K562 (cell line): ENCODE data around the gene NFYC. TPM values are rescaled to one million over a fixed set of nuclear protein-coding genes. Genes with fewer than 3 reads are reported as not detected.

ENCODE experiments used
- FOXK1 ChIP-seq: sonication (generic); formaldehyde crosslinking; IDR thresholded peaks from 2 replicates; pipeline ENCODE4 v1.8.0; 2022; ENCODE audit warnings: missing genetic modification reagents, mild to moderate bottlenecking, borderline replicate concordance
- HDAC6 ChIP-seq: IDR thresholded peaks from 2 replicates; pipeline ENCODE4 v1.6.1; 2012; ENCODE audit warnings: low read depth, mild to moderate bottlenecking, control low read depth, inconsistent platforms, low read length, moderate library complexity
- HSF4 ChIP-seq: fragments of 250-450 bp; sonication (Bioruptor Pico); IDR thresholded peaks from 2 replicates; pipeline ENCODE4 v2.1.2; 2022; ENCODE audit warnings: mild to moderate bottlenecking, moderate library complexity, borderline replicate concordance
- JUN ChIP-seq, 2 experiments: sonication (generic) in 1 of 2; formaldehyde crosslinking in 1 of 2; IDR thresholded peaks; 2 replicates each; pipeline versions ENCODE4 v1.6.1 to v1.8.0; 2012 to 2022; ENCODE audit warnings: borderline replicate concordance in 2 of 2, mild to moderate bottlenecking in 2 of 2, improper control_type of control experiment in 1 of 2, low read depth in 1 of 2, low read length in 1 of 2, missing genetic modification reagents in 1 of 2
- REST ChIP-seq, 2 experiments: fragments of 450-650 bp; formaldehyde crosslinking in 1 of 2; IDR thresholded peaks; 2 replicates each; pipeline versions ENCODE4 v1.4.0 to v1.6.1; 2014 to 2020; ENCODE audit warnings: mild to moderate bottlenecking in 2 of 2, borderline replicate concordance in 1 of 2, low read depth in 1 of 2
- ZNF589 ChIP-seq: fragments of 200-800 bp; sonication (Bioruptor generic); IDR thresholded peaks from 2 replicates; pipeline ENCODE4 v1.6.1; 2016; ENCODE audit warnings: low read depth, missing genetic modification characterization, missing compliant biosample characterization
- polyA plus RNA-seq, 8 experiments: library from polyadenylated mRNA; depleted of rRNA in 4 of 8; stranded (reverse) in 5 of 8; unstranded in 3 of 8; fragments of >200 nt; fragmentation: Nextera tagmentation in 2 of 8; fragmentation: Illumina TruSeq in 1 of 8; extraction: Ambion mirVana in 2 of 8; extraction: Trizol in 1 of 8; gene quantifications; 2 replicates each; pipeline versions ENCODE4 v1.2.1 to v1.2.3, GENCODE V29; 2011 to 2014; ENCODE audit warnings: inconsistent platforms in 1 of 8, missing spikeins in 1 of 8
- total RNA-seq, 7 experiments: library from RNA; depleted of rRNA in 6 of 7; stranded (reverse); fragments of >200 nt in 6 of 7; fragmentation: Illumina TruSeq in 2 of 7; extraction: Trizol in 2 of 7; gene quantifications; 2 replicates each; pipeline versions ENCODE4 v1.2.1 to v1.2.3, GENCODE V29; 2011 to 2021; ENCODE audit warnings: low replicate concordance in 1 of 7
- TF ChIP-seq, protein P1 (sequence below): fragments of 250-450 bp; sonication (Bioruptor Pico); IDR thresholded peaks from 2 replicates; pipeline ENCODE4 v1.5.0; 2021; ENCODE audit warnings: mild to moderate bottlenecking, borderline replicate concordance

Gene NFYC
- total and polyA plus RNA-seq, 9 of the 15 experiments (the other 6 are each of a cell fraction or from before 2014, with no cell fraction given) = 4.8 to 59.8 (median 41.1) TPM

- TF ChIP-seq REST (IDR thresholded peaks at IDR 0.05; ENCODE audit: borderline replicate concordance) (no peak), REST (CRISPR knock-in tag; IDR thresholded peaks at IDR 0.05; ENCODE audit: low read depth) (no peak), ZNF589 (CRISPR knock-in tag) (no peak), HDAC6 (no peak), FOXK1 (no peak), JUN (IDR thresholded peaks at IDR 0.05; ENCODE audit: borderline replicate concordance, low read depth, low read length) (no peak), JUN (CRISPR knock-in tag; IDR thresholded peaks at IDR 0.05; ENCODE audit: borderline replicate concordance) (no peak), HSF4 (CRISPR knock-in tag) (no peak)
- TF ChIP-seq, protein P1, sequence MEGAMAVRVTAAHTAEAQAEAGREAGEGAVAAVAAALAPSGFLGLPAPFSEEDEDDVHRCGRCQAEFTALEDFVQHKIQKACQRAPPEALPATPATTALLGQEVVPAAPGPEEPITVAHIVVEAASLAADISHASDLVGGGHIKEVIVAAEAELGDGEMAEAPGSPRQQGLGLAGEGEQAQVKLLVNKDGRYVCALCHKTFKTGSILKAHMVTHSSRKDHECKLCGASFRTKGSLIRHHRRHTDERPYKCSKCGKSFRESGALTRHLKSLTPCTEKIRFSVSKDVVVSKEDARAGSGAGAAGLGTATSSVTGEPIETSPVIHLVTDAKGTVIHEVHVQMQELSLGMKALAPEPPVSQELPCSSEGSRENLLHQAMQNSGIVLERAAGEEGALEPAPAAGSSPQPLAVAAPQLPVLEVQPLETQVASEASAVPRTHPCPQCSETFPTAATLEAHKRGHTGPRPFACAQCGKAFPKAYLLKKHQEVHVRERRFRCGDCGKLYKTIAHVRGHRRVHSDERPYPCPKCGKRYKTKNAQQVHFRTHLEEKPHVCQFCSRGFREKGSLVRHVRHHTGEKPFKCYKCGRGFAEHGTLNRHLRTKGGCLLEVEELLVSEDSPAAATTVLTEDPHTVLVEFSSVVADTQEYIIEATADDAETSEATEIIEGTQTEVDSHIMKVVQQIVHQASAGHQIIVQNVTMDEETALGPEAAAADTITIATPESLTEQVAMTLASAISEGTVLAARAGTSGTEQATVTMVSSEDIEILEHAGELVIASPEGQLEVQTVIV = no peak
These were observed 127.6 kb downstream of the NFYC start (continued) for GRCh38 chr1:40819101-40819500.
